ENCODE results near the gene SUPT5H.

The SUPT5H gene

DNA sequence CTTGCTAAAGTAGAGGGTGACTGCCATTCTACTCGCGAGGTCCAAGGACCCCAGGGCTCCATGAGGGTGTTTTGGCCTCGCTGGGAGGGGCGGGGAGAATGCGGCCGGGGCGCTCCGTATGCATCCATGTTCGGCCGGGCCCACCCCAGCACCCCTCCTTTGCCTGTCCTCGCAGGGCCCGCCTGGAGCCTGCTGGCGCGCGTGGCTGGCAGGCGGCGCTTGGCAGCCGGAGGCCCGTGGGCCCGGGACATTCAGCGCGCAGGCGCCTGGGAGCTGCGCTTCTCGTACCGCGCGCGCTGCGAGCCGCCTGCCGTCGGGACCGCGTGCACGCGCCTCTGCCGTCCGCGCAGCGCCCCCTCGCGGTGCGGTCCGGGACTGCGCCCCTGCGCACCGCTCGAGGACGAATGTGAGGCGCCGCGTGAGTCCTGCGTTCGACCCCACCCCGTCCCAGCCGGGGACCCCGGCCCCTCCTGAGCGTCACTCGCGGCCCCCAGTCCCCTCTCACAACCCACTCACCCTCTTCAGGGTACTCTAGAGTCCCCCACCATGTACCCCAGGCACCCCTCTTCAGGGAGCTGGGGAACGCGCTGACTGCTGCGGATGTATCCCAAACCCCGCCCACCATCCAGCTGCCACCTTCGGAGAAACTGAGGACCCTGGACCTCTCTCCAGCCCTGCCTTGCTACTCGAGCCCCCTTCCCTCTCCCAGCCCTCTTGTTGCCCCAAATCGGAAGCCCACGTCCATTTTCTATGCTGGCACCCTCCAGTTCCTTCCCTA, 57.4 kb downstream of the SUPT5H start:
- peak; percentile 55 for DNase-seq (ENCODE audit: low read depth, low spot score)
- H3K4me3 ChIP-seq (ENCODE audit: low read depth, low read length), result no peak overlapping the region
- TF ChIP-seq, protein P1, sequence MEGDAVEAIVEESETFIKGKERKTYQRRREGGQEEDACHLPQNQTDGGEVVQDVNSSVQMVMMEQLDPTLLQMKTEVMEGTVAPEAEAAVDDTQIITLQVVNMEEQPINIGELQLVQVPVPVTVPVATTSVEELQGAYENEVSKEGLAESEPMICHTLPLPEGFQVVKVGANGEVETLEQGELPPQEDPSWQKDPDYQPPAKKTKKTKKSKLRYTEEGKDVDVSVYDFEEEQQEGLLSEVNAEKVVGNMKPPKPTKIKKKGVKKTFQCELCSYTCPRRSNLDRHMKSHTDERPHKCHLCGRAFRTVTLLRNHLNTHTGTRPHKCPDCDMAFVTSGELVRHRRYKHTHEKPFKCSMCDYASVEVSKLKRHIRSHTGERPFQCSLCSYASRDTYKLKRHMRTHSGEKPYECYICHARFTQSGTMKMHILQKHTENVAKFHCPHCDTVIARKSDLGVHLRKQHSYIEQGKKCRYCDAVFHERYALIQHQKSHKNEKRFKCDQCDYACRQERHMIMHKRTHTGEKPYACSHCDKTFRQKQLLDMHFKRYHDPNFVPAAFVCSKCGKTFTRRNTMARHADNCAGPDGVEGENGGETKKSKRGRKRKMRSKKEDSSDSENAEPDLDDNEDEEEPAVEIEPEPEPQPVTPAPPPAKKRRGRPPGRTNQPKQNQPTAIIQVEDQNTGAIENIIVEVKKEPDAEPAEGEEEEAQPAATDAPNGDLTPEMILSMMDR (IDR thresholded peaks at IDR 0.05; ENCODE audit: low read depth, low read length), result peak; percentile 54
- in situ Hi-C loops (cut with HindIII; ENCODE audit: low sequenced_read_pairs), result no loop called here

GRCh38 chr19:39506598-39506943, 61.2 kb downstream of the SUPT5H start:
- in situ Hi-C loops (cut with HindIII; ENCODE audit: low sequenced_read_pairs), result no loop called here
- TF ChIP-seq, protein P1 (IDR thresholded peaks at IDR 0.05; ENCODE audit: low read depth, low read length), result no peak
- H3K4me3 ChIP-seq (ENCODE audit: low read depth, low read length), result peak overlapping the region; percentile 12
- DNase-seq (ENCODE audit: low read depth, low spot score), result no peak

DNA sequence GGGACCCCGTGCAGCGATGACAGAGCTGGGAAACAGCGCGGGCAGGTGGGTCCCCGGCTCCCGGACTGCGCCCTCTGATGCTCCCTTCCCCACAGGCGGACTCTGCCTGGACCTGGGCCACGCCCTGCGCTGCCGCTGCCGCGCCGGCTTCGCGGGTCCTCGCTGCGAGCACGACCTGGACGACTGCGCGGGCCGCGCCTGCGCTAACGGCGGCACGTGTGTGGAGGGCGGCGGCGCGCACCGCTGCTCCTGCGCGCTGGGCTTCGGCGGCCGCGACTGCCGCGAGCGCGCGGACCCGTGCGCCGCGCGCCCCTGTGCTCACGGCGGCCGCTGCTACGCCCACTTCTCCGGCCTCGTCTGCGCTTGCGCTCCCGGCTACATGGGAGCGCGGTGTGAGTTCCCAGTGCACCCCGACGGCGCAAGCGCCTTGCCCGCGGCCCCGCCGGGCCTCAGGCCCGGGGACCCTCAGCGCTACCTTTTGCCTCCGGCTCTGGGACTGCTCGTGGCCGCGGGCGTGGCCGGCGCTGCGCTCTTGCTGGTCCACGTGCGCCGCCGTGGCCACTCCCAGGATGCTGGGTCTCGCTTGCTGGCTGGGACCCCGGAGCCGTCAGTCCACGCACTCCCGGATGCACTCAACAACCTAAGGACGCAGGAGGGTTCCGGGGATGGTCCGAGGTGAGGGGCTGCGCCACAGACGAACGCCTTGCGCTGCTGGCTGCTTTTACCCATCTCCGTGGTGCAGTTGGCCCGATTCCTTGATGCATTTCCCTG, 61.7 kb downstream of the SUPT5H start:
- in situ Hi-C loops (cut with HindIII; ENCODE audit: low sequenced_read_pairs), result no loop called here
- TF ChIP-seq, protein P1 (IDR thresholded peaks at IDR 0.05; ENCODE audit: low read depth, low read length), result no peak
- H3K4me3 ChIP-seq (ENCODE audit: low read depth, low read length), result peak overlapping the region; percentile 50
- DNase-seq (ENCODE audit: low read depth, low spot score), result peak; percentile 68

DNA sequence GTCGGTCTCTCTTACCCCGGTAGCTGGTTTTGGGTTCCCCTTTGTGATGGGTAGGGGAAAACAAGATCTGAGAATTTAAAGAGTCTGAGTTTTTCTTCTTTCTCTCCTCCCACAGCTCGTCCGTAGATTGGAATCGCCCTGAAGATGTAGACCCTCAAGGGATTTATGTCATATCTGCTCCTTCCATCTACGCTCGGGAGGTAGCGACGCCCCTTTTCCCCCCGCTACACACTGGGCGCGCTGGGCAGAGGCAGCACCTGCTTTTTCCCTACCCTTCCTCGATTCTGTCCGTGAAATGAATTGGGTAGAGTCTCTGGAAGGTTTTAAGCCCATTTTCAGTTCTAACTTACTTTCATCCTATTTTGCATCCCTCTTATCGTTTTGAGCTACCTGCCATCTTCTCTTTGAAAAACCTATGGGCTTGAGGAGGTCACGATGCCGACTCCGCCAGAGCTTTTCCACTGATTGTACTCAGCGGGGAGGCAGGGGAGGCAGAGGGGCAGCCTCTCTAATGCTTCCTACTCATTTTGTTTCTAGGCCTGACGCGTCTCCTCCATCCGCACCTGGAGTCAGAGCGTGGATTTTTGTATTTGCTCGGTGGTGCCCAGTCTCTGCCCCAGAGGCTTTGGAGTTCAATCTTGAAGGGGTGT, 62.5 kb downstream of the SUPT5H start:
- H3K4me3 ChIP-seq (ENCODE audit: low read depth, low read length), result peak overlapping the region; percentile 50
- DNase-seq (ENCODE audit: low read depth, low spot score), result no peak
- TF ChIP-seq, protein P1 (IDR thresholded peaks at IDR 0.05; ENCODE audit: low read depth, low read length), result no peak
- in situ Hi-C loops (cut with HindIII; ENCODE audit: low sequenced_read_pairs), result no loop called here

GRCh38 chr19:39508629-39509028, 63.2 kb downstream of the SUPT5H start:
- no peak overlapping the region for H3K4me3 ChIP-seq (ENCODE audit: low read depth, low read length)
- in situ Hi-C loops (cut with HindIII; ENCODE audit: low sequenced_read_pairs), result no loop called here

DNA sequence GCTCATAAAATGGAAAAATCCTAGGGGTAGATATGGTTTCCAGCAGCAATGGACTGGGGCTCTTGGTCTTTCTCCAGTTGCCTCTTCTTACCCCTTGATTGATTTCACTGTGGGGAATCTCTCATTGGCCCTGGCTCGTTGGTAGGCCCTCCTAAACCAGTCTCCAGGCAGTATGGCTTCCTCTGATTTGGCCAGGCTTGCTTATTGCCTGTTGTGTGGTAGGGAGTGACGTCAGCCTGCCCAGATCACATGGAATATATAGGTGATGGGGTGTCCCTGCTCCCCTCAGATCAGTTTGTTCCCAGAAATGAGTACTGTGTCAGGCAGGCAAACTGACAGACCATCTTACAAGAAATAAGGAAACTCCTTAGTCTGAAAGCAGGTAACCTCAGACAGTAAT, 63.9 kb downstream of the SUPT5H start:
- TF ChIP-seq, protein P1 (IDR thresholded peaks at IDR 0.05; ENCODE audit: low read depth, low read length), result no peak
- DNase-seq (ENCODE audit: low read depth, low spot score), result no peak
- no peak overlapping the region for H3K4me3 ChIP-seq (ENCODE audit: low read depth, low read length)
- in situ Hi-C loops (cut with HindIII; ENCODE audit: low sequenced_read_pairs), result no loop called here

More at GRCh38 chr19:39508629-39509028, 63.2 kb downstream of the SUPT5H start:
- TF ChIP-seq, protein P1 (IDR thresholded peaks at IDR 0.05; ENCODE audit: low read depth, low read length), result no peak
- no peak for DNase-seq (ENCODE audit: low read depth, low spot score)

Data from astrocyte of the spinal cord (primary cell).